Measurements from ENCODE around the gene KLK12. TPM values are rescaled to one million over a fixed set of nuclear protein-coding genes. Genes with fewer than 3 reads are reported as not detected.

Gene KLK12
- total and polyA plus RNA-seq, 8 donors, result 0.31 to 1.3 (median 0.44) TPM; not detected in 1

DNA sequence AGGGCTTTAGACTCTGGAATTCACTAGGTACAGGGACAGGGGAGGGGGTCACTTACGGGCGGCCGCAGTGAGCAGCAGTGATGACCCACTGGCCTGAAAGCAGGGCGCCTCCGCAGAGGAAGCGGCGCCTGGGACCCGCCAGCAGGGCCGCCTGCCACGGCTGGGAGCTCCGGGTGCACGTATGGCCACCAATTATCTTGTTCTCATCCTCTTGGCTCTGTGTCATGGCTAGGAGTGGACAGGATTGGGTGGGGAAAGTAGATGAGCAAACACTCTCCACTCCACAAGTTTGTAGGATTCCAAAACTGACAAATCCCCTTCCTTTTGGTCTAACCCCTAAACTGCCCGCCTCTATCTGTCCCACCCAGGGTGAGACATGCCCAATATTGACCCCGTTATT, 46.7 kb upstream of the KLK12 start:
- intact Hi-C loops (cut with DNase I), result no loop called here
- H3K4me1 ChIP-seq, result no peaks in the 10 kb centered on the region
- DNase-seq, result no peak
- no peaks in the 10 kb centered on the region for H3K9me3 ChIP-seq
- H3K27me3 ChIP-seq, result peaks cover 0 to 28% of the 10 kb centered on the region in 2 donors
- no peak overlapping the region for H3K27ac ChIP-seq
- no peaks in the 10 kb centered on the region for H3K36me3 ChIP-seq
- H3K4me3 ChIP-seq, result no peak overlapping the region
- ATAC-seq, result no peak
- TF ChIP-seq, protein P1, sequence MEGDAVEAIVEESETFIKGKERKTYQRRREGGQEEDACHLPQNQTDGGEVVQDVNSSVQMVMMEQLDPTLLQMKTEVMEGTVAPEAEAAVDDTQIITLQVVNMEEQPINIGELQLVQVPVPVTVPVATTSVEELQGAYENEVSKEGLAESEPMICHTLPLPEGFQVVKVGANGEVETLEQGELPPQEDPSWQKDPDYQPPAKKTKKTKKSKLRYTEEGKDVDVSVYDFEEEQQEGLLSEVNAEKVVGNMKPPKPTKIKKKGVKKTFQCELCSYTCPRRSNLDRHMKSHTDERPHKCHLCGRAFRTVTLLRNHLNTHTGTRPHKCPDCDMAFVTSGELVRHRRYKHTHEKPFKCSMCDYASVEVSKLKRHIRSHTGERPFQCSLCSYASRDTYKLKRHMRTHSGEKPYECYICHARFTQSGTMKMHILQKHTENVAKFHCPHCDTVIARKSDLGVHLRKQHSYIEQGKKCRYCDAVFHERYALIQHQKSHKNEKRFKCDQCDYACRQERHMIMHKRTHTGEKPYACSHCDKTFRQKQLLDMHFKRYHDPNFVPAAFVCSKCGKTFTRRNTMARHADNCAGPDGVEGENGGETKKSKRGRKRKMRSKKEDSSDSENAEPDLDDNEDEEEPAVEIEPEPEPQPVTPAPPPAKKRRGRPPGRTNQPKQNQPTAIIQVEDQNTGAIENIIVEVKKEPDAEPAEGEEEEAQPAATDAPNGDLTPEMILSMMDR (IDR thresholded peaks at IDR 0.05), result no peak

DNA sequence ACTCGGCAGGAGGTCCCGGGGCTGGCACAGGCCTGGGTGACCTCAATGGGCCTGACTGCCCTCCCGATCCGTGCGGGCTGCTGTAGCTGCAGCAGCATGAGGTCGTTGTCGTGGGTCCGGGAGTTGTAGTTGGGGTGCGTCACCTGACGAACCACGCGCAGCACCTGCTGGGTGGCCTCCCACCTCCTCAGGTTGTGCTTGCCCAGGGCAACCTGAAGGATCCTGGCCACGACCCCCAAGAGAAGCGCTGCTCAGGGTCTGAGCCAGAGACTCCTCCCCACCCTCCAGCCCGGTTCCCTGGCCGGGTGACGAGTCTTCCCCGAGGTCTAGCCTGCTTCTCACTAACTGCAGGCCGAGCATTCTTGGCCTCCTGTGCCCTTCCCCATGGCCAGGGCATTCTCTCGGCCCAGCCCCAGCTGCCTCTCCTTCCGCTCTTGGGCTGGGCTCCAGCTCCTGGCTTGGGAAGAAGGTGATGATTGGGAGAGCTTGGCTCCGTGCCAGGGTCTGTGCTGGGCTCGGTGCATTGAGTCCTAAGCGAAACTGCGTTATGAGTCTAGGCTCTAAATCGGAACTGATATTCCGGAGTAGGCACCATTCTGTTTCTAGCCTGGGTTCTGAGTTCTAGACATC, 44.8 kb upstream of the KLK12 start:
- no peaks in the 10 kb centered on the region for H3K36me3 ChIP-seq
- DNase-seq (no peak), ATAC-seq (no peak)
- no peak overlapping the region for H3K27ac ChIP-seq
- TF ChIP-seq, protein P1 (IDR thresholded peaks at IDR 0.05), result no peak
- no peaks in the 10 kb centered on the region for H3K9me3 ChIP-seq
- H3K27me3 ChIP-seq, result peaks cover 0 to 33% of the 10 kb centered on the region in 2 donors
- no peaks in the 10 kb centered on the region for H3K4me1 ChIP-seq
- intact Hi-C loops (cut with DNase I), result no loop called here
- no peak overlapping the region for H3K4me3 ChIP-seq

DNA sequence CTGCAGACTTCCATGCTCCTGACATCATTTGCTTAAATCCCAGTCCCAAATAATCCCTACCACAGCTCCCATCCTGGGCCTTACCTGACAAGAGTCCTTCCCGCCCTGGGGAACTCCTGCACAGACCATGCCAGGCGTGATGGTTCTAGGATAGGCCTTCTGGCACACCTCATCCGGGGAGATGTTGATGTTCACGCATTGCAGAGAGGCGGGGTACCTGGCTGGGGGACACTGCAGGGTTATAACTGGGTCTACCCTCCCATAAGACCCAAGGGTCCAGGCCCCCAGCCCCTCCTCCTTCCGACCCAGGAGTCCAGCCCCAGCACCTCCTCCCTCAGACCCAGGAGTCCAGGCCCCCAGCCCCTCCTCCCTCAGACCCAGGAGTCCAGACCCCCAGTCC, 43.9 kb upstream of the KLK12 start:
- H3K4me3 ChIP-seq, result no peak overlapping the region
- TF ChIP-seq, protein P1 (IDR thresholded peaks at IDR 0.05), result no peak

DNA sequence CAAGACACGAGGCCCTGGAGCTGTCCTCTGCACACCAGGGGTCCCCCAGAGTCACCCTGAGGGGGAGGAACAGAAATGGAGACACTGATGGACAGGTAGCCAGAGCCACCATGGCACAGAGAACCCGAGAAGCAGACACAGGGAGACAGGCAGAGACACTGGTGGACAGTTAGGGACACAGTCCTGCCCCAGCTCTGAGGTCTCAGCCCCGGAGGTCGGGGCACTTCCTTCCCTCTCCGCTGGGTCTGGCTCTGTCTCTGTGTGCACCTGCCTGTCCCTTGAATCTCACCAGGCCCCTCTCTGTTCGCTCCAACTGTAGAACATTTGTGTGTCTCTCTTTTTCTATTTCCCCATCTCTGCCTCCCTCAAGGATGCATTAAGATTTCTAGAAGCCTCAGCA, 43.3 kb upstream of the KLK12 start:
- ATAC-seq, result no peak

More for the DNA sequence above, 43.9 kb upstream of the KLK12 start:
- Histone ChIP-seq H3K27me3 (peaks cover 0 to 29% of the 10 kb centered on the region in 2 donors), H3K9me3 (peaks cover 0 to 3% of the 10 kb centered on the region in 2 donors), H3K4me1 (no peaks in the 10 kb centered on the region), H3K27ac (no peak overlapping the region), H3K36me3 (no peaks in the 10 kb centered on the region)
- intact Hi-C loops (cut with DNase I), result no loop called here
- ATAC-seq (no peak), DNase-seq (no peak)

DNA sequence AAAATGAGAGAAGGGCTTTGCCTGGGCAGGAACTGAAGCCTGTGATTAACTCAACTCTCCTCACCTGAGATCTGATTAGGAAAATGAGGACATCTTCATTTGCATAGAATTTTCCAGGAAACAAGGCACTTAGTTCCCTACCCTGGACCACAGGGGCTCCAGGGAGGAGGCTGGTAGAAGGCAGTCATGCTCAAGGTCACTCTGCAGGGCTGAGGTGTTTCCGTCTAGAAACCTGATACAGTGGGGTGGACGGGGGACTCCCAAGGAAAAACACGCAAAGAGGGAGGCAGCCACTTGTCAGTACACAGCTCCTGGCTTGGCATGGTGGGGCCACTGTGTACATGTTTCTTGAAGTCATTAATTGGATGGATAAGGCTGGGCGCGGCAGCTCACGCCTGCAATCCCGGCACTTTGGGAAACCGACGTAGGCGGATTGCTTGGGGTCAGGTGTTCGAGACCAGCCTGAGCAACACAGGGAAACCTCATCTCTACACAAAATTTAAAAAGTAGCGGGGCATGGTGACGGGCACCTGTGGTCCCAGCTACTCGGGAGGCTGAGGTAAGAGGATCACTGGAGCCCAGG, 41.9 kb upstream of the KLK12 start:
- Histone ChIP-seq H3K27ac (no peak overlapping the region), H3K9me3 (peaks cover 0 to 8% of the 10 kb centered on the region in 2 donors), H3K36me3 (no peaks in the 10 kb centered on the region), H3K4me3 (no peak overlapping the region), H3K4me1 (no peaks in the 10 kb centered on the region), H3K27me3 (peaks cover 0 to 12% of the 10 kb centered on the region in 2 donors)
- TF ChIP-seq, protein P1 (IDR thresholded peaks at IDR 0.05), result no peak
- intact Hi-C loops (cut with DNase I), result no loop called here
- no peak for ATAC-seq
- DNase-seq, result no peak

More for the DNA sequence above, 43.3 kb upstream of the KLK12 start:
- Histone ChIP-seq H3K4me3 (no peak overlapping the region), H3K36me3 (no peaks in the 10 kb centered on the region), H3K27ac (no peak overlapping the region), H3K27me3 (peaks cover 0 to 23% of the 10 kb centered on the region in 2 donors), H3K9me3 (peaks cover 0 to 8% of the 10 kb centered on the region in 2 donors), H3K4me1 (no peaks in the 10 kb centered on the region)
- TF ChIP-seq, protein P1 (IDR thresholded peaks at IDR 0.05), result no peak
- no peak for DNase-seq
- intact Hi-C loops (cut with DNase I), result no loop called here

Data from left lung (tissue), 10 donors.